ENCODE results near the gene KCNE2.
A peak's percentile ranks its signal among the peaks of the same experiment; 100 is the strongest.

The KCNE2 gene, protein sequence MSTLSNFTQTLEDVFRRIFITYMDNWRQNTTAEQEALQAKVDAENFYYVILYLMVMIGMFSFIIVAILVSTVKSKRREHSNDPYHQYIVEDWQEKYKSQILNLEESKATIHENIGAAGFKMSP

DNA sequence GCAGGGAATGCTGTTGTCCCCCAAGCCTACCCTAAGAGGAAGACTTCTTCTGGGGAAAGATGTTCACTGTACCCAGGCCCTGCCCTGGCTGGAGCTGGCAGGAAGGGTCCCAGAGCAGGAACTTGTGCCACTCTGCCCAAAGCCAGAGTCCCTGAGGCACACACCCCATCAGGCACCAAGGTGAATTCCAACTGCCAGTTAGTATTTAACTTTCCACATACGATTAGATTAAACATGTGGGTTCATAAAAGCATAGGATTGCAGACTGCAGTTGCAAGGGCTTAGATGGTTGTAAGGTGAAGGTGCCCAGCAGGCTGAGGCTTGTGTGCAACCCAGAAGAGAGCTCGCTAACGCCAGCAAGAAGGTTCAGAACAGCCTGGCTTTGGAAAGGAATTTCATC, at the start of gene KCNE2:
Gene KCNE2 (plus strand): TSS at position 274 of the 400 bp plus-strand sequence. CDS start 6,473 bp downstream, outside the sequence.
- DNase-seq (ENCODE audit: low read depth): no peak

DNA sequence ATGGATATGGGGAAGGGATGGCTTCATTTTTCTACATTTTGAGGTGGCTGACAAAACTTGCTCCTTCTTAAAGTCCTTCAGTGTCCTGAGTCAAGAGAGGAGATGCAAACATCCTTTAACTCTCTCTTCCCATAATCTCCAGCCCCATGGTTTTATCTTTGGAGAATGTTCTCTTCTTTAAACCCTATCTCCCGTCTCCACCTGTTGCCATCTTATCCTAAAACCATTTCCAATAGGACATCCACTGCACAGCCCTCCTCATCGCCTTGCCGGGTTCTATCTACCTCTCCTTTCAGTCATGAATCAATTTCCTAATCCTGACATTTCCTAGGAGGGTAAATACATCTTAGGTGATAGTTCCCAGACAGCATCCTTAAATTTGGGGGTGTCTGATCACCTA, 44.2 kb upstream of the KCNE2 start:
- no peak for DNase-seq (ENCODE audit: low read depth)

DNA sequence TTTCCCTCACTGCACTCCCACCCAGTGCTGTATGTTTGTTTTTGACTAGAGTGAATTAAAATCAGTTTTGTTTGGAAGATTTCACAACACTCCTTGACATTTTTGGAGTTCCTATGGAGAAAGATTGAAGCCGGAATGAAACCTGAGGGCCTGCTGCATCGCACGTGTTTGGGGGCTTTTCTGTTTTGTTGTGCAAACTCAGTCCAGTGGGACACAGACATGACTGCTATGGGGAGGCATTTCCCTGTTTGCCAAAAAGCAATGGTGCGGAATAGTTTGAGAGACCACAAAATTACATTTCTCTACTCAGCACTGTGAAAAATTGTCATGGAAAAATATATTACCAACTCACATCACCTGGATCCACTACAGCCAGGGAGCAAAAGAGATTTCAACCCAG, 43.8 kb upstream of the KCNE2 start:
- no peak for DNase-seq (ENCODE audit: low read depth)

DNA sequence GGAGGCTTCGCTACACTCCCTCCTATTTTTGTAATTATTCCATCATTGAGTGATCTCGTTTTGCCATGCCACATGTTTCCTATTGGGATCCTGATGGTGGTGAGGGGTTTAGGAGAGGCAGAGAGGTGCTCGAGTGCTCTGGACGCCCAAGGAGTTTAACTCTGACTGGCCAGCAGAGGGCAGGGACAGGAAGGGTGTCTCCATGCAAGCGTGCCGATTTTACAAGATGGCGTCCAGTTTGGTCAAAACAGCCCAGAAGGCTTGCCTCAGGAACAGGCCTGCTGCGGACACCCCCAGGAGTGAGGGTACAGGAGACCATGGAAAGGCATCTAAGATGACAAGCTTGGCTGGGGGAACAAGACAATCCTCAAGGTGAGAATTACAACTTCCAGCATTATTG, 33.8 kb upstream of the KCNE2 start:
- DNase-seq (ENCODE audit: low read depth): no peak

DNA sequence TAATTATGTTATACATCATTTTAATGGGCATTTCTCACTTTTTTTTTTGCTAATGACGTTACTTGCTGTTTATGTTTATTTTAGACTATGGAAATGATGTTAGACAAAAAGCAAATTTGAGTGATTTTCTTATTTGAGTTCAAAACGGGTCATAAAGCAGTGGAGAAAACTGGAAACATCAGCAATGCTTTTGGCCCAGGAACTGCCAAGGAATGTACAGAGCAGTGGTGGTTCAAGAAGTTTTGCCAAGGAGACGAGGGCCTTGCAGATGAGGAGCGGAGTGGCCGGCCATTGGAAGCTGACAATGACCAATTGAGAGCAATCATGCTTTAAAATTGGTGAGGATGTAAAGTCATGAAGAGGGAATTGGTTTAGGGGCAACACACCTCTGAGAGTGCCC, 32.1 kb upstream of the KCNE2 start:
- DNase-seq (ENCODE audit: low read depth): no peak

DNA sequence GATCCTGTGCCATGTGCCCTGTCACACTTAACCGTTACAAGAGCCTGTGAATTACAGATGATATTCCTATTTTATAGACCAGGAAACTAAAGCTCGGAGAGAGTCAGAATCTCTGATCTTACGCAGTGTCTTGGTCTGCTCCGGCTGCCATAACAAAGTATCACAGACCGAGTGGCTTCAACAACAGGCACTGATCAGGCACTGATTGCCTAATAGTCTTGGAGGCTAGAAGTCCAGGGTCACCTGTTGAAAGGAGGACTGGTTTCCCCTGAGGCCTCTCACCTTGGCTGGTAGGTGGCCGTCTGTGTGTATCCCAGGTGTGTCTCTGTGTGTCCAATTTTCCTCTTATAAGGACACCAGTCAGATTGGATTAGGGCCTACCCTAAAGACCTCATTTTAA, 31.5 kb upstream of the KCNE2 start:
- DNase-seq (ENCODE audit: low read depth): no peak

DNA sequence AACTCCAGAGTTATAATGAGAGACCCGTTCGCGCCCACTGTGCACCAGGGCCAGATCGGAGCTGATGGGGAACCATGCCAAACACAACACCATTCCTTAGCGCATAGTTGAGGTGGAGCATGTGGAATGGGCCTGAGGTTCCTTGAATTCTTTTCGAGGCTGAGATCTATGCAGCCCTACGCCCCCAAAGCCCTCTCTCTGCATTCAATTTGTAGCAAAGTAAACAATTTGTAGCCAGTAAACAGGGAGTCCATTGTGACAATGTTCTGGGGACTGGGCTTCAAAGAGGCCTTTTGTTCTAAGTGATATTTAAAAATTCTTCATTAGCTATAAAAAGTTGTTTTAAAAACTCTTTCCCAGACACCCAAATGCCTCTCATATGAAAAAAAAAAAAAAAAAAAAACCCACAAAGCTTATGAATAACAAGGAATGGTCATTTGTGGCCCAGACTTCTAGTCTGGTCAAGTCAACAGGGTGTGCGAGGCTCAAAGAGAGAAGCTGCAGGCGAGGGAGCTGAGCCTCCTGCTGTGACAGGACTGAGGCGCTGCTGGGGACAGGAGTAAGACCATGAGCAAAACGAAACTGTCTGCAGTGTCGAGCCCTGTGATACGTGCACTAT, 30.6 kb upstream of the KCNE2 start:
- DNase-seq (ENCODE audit: low read depth): peak; percentile 63

DNA sequence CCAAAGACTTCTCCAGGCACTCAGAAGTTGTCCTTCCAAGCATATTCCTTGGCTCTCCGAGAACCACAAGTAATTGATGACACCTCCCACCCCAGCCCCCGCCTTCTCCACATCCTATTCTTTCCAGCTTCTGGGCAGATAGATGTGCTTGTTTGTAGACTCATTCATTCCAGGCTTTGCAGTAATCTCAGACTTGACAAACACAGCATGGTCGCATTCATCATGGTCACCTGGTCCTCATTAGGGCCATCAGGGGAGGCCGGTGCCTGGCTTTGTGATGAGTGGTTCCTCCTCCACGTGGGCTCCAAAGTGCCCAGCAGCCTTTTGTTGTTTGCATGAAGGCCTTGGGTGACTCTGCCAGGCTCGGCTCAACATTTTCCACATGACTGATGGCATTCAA, 28.5 kb upstream of the KCNE2 start:
- no peak for DNase-seq (ENCODE audit: low read depth)

DNA sequence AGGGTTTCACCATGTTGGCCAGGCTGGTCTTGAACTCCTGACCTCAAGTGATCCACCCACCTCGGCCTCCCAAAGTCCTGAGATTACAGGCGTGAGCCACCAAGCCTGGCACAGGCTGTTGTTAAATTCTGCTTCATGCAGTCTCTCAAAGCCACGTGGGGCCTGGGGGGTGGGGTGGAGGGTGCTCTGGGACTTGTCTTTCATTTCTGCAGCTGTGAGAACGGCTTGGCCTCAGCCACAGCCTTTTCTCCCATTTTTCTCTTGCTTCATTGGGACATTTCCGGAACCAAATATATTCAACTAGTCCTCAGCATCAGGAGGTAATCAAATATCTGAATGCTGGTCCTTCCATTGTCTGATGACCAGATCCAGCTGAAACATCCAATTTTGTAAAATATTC, 27.6 kb upstream of the KCNE2 start:
- no peak for DNase-seq (ENCODE audit: low read depth)

DNA sequence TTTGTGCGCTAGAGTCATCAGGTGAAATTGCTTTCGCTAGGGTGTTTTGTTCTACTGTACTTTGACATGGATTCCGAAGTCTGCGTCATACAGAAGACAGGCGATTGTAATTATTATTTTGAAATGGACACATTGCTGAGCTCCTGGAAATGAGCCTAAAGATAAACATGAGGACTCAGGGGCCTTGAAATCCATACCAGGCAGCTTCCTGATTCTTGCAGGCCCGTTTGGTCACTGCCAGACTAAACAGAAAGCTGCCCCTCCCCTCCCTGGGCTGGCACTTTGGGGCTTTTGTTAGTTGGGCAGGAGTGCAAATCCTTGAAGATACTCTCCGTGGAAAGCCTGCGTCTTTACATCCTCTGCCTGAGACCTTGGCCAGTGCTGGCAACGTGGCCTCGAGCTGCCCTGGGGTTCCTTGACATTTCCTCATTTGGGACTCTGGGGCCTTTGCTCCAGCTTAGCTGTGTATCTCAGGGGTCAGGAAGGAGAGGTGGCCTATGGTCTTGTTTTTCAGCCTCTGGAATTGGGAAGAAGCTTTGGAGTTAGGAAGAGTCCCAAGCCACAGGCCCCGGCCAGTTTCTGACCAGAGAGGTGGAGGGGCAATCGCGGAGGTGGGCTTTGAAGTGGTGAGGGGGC, 26.9 kb upstream of the KCNE2 start:
- peak; percentile 65 for DNase-seq (ENCODE audit: low read depth)

DNA sequence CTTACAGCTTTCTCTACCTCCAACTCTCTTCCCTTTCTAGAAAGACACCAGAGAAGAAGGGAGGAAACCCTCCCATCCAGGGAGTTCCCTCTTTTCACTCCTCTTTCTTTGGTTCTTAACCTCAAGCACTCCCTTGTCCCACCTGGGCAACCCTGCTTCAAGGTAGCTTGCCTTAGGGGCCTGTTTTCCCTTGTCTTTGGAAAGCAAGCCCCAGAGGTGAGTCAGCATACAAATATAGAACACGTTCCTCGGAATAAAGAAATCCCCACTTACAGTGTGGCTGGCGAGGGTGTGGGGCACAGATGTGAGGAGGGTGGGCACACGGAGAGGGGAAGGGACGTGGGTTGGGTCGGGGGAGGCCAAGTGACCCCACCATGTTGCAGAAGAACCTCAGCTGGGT, 26.1 kb upstream of the KCNE2 start:
- no peak for DNase-seq (ENCODE audit: low read depth)

DNA sequence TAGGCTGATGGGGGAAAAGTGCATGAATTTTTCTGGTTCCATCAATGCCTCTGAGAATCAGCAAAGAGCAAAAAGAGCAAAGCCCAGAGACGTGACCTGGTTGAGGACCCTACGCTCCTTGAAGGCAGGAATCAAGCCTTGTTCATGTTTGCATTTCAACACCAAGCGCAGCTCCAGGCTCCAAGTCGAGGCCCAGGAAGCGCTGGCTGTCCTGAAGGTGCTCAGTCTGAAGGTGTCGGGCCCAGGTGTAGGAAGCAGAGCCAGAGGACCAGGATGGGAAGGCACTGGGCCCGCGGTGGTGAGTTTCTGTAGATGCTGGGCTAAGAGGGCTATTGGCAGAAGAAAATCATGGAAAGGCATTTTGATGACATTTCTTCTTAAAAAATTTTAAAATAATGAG, 25.6 kb upstream of the KCNE2 start:
- DNase-seq (ENCODE audit: low read depth): no peak

DNA sequence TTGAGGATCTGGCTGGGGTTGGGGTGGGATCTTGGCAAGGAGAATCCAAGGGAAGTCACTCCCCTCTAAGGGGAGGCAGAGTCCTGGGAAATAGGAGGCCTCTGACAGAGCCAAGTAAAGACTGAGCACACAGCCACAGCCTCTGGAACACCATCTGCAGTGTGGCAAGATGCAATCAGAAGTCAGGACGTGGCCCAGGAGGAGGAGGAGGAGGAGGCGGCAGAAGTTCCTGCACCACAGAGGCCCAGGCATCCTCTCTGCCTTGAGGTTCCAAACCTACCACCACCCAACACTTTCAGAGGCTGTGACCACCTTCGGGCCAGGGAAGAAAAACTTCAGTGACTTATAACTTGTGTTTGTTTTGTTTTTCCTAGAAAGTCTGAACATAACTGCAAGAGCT, 23.7 kb upstream of the KCNE2 start:
- no peak for DNase-seq (ENCODE audit: low read depth)

DNA sequence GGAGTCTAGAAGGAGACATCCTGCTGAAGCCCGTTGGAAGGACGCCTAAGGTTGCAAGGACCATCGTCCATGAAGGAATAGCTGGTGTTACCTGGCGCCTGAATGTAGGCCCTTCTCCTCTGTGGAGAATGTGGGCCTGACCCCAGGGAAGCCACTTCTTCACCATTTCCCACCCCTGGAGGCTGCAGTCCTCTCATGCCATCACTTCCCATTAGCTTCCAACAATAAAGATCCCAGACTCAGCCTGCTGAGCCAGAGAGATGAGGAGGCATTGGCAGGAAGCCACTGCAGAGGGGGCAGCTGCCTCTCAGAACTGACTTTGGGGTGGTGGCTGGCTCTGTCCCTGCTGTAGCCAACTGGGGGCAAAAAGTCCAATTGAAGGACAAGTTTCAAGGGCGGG, 21.3 kb upstream of the KCNE2 start:
- no peak for DNase-seq (ENCODE audit: low read depth)

DNA sequence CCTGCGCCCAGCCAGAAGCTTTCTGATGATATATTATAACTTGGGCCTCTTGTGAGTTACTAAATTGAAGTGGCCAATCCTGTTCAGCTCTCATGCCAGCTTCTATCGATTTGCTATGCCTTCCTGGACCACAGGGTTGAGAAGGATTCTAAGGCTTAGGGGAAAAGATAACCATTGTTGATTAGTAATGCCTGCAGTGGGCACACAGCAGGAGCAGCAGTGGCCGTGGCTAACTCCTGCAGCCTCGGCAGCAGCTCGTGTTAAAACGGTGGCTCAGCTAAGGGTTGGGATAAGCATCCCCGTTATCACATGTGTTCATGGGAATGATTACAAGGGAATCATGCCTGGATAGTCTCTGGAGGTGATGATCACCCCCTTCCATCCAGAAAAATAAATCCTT, 20.5 kb upstream of the KCNE2 start:
- DNase-seq (ENCODE audit: low read depth): no peak

DNA sequence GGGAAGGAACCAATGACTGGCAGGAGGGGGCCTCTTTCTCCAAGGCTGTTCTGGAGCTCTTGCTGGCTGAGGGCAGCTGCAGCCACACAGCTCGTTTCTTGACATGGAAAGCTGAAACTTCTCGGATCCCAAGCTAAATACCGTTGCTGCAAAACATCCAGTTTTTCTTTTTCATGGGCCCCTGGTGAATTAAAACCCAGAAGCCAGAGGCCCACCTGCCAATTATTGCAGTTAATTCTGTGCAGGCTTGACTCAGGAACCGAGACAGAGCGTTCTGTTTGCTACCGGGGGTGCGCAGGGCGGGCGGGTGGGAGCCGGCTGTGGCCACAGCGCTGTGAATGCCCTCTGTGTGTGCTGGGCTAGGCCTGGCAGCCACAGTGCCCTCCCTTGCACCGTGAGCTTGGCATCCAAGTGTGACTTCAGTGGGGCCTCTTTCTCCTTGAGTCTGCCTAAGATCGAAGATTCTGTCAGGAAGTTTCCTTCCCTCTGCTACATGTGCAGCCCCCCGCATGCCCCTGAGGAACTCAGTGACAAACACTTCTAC, 19.9 kb upstream of the KCNE2 start:
- no peak for DNase-seq (ENCODE audit: low read depth)

DNA sequence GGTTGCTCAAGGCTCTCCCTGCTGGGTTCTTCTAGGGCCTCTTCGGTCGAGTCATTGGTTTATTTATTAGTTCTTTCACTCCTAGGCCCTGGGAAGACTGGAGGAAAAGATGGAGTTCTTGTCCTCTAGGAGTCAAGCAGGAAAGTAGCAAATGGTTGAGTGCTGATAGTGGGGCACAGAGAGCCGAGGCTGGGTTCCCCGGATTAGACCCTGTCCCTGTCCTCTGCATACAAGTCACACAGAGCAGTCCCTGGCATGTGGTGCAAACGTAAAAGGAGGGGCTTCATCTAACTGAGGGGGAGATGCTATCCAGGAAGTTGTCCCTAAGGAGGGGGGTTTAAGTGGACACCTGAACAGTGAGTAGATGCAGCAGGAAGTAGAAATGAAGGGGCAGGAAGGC, 19.2 kb upstream of the KCNE2 start:
- DNase-seq (ENCODE audit: low read depth): no peak

DNA sequence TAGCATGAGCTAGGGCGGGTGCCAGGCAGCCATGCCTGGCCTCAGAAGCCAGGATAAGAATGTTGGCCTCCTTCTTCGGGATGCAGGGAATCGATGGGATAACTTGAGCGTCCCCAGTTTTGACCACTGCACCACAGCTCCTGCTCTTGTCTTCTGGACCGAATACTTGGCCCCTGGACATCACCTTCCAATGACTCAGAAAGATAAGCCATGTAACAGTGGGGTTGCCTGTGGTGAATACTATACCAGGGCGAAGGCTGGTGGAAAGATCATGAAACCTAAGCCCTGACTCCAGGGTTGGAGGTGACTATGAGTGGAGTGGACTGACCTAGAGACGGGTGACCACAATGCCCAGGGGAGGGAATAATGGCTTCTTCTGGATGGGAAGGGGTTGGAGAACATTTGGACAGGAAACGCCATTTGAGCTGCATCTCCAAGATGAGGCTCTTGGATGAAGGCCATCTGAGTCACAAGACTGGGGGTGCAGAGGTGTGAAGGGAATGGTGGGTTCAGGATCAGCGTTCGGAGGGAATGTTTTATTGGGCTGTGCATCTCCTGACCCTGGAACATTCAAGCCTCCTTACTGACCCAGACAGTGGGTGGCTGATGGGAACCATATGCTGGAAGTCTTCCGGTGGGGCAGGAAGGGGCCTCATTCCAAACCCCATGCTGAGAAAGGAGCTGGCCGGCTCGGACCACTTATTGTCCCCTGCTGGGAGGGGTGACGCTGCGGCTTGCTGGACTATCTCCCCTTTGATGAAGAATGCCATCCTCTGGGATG, 18.5 kb upstream of the KCNE2 start:
- DNase-seq (ENCODE audit: low read depth): no peak

DNA sequence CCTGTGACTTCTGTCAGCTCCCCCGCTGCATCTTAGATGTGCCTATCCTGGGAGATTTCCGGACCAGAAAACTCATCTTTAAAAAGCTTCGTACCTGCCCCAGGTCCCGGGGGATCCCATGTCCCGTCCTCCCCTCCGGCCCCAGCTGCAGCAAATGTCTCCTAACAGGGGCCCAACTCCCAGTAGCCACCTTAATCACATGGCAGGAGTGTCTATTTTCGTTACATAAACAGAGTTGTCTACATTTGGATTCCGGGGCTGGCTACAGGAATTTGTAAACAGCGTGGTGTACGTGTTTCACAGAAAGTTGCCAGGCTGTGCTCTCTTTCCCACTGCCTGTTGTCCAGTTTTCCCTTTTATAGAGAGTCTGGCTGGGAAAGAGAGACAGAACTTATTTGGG, 17.9 kb upstream of the KCNE2 start:
- no peak for DNase-seq (ENCODE audit: low read depth)

DNA sequence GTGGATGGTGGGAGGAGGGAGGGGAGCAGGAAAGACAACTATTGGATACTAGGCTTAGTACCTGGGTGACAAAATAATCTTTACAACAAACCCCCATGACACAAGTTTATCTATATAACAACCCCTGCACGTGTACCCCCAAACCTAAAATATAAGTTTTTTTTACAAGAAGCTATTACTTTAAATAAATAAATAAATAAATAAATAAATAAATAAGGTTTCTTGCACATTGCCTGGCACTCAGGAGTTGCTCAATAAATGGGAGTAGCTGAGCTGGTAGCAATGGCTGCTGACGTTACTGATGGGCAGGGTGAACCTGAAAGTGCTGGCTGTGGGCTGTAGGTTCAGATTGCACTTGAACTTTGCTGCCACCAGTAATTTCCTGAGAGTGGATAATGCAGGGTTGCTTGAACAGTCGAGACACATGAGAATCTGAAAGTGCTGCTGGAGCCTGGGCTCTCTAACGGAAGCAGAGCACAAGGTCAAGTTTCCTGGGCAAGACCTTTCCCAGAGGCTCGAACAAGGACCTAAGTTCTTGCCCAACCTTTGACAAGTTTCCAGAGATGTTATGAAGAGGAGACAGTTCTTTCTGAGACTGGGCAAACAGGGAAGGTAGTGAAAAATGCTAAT, 14.8 kb upstream of the KCNE2 start:
- DNase-seq (ENCODE audit: low read depth): no peak

DNA sequence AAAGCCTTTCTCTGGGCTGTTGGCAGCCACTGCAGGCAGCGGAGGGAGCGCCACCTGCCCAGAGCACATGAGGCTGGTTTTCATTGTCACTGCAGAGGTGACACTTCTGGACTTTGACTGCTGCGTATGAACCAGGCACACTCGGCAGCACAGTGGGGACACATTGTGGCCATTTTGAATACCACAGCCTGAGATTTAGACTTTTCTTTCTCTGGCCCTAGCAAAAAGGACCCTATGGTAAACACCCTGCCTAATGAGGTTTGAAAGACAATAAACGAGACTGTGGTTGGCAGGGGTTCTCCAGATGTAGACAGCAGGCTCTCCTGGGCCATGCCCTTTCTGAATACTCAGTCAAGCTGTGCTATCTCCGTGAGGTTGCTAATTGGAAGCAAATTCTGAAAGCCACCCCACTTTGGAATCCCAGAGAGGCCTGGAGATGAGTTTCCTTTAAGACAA, 12.0 kb upstream of the KCNE2 start:
- no peak for DNase-seq (ENCODE audit: low read depth)

DNA sequence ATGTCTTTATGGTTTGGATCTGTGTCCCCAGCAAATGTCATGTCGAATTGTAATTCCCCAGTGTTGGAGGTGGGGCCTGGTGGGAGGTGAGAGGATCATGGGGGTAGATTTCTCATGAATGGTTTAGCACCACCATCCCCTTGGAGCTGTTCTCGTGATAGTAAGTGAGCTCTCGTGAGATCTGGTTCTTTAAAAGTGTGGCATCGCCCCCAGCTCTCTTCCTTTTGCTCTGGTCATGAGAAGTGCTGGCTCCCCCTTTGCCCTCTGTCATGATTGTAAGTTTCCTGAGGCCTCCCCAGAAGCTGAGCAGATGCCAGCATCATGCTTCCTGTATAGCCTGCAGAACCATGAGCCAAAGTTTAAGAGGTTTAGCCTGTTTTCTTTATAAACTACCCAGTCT, 11.2 kb upstream of the KCNE2 start:
- DNase-seq (ENCODE audit: low read depth): no peak

All from non-pigmented ciliary epithelial cell (primary cell).